HG03097 (cell line): ENCODE data around the gene RALGPS2.

Experiments
- ATAC-seq: cut with Tn5 transposase; IDR thresholded peaks from one replicate; pipeline ENCODE4 v1.9.1; 2021; ENCODE audit not compliant: unreplicated experiment, low FRiP score

Gene RALGPS2

DNA sequence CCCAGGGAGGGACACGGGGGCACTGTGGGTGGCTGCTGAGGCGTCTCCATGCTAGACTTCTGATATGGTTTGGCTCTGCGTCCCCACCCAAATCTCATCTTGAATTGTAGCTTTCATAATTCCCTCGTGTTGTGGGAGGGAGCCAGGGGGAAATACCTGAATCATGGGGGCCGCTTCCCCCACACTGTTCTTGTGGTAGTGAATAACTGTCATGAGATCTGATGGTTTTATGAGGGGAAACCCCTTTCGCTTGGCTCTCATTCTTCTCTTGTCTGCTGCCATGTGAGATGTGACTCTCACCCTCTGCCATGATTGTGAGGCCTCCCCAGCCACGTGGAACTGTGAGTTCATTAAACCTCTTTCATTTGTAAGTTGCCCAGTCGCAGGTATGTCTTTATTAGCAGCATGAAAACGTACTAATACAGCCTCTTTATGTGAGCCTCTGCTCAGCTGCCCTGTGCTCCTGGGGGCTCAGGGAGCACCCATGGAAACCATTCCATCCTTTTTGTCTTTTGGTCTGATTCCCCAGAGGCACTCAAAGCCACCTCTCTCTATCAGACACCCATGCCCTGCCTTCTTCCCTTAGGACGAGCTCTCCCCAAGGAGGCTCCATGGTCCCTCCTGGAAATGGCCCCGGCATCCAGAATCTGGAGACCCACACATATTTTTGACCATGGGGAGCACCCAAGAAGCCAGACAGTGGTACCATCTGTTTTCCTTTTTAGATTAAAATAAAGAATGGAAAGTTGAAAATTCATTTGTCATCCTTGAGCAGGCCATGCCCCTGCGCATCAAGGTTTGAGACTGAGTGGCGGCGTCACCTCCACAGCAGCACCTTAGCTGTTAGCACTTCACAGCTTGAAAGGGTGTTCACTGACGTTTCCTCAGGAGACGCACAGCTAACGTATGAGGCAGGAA lies 234.8 kb downstream of the RALGPS2 start:
- ATAC-seq, result no peak

DNA sequence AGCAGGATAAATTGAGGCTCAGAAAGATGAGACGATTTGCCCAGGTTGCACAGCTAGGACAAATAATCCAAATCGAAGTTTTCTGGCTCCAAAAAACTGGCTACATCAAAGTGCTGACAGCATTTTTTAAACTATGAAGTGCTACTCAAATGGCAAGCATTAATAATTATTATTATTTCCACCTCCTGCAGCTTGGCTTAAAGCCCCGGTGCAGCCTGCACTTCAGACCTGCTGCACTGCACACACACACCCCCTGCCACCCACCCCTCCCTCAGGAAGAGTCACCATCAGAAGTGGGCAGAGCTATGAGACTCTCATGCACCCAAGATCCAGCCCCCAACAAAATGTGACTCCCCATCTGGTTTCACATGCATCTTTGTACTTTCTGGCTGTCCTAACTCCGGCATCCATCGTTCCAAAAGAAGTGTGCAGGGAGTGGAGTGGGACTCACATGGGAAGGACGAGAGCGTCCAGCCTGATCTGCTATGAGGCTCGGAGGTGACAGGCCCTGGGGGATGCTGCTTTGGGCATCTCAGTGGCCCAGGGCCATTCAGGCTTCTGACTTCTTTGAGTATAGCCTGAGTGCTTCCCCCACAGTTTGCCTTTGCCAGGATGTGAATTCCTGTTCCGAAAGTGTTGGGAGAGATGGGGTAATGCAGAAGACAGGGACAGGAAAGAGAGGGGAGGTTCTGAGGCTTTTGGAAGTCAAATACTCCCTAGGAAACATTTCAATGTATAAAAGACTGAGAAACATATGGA lies 235.6 kb downstream of the RALGPS2 start:
- ATAC-seq, result no peak

DNA sequence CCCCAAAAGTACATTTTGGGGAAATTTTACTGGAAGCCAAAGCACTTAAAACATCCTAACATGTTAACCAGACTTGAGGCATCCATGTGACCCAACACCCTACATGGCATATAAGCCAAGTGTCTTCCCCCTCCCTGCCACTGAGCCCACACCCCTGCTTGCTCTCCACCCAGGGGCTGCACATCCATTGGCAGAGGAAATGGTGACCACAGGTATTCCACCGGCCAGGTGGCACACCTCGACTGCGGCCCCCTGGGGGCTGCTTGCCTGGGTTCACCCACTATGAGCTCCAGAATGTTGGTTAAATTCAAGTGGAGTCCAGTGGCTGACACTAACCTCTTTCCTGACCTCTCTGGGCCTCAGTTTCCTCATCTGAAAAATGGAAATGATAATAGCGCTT lies 236.3 kb downstream of the RALGPS2 start:
- ATAC-seq, result no peak

DNA sequence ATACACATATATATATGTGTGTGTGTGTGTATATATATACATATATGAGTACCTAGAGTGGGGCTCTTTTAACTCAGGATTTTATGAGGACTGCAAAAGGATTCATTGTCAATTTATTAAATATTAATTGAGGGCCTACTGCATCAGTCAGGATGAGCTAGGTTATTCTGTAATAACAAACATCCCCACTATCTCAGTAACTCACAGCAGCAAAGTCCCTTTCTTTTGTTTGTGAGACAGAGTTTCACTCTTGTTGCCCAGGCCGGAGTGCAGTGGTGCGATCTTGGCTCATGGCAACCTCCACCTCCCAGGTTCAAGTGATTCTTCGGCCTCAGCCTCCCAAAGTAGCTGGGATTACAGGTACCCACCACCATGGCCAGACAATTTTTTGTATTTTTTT lies 236.8 kb downstream of the RALGPS2 start:
- no peak for ATAC-seq

DNA sequence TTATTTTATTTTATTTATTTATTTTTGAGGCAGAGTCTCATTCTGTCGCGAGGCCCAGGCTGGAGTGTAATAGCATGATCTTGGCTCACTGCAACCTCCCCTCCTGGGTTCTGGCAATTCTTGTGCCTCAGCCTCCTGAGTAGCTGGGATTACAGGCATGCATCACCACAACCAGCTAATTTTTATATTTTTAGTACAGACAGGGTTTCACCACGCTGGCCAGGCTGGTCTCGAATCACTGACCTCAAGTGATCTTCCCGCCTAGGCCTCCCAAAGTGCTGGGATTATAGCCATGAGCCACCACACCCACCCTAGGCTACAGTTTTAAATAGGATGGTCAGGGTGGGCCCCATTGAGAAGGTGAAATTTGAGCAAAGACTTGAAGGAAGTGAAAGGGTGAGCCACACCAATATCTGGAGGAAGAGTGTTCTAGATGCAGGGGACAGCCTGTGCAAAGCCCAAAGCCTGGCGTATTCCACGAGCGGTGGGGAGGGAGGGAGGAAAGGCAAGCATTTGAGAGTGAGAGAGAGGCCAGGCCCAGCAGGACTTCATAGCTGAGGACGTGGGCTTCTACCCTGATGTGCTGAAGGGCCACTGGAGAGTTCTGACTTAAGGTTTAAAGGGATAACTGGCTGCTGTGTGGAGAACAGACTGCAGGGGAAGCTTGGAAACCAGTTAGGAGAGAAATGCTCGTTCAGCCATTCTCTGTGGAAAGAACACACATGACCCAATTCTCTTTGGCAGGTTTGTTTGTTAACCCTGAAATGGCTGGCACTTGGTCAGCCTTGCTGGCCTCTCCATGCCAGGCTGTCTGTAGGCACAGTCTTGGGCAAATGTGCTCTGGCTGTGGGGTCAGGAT lies 238.0 kb downstream of the RALGPS2 start:
- no peak for ATAC-seq

DNA sequence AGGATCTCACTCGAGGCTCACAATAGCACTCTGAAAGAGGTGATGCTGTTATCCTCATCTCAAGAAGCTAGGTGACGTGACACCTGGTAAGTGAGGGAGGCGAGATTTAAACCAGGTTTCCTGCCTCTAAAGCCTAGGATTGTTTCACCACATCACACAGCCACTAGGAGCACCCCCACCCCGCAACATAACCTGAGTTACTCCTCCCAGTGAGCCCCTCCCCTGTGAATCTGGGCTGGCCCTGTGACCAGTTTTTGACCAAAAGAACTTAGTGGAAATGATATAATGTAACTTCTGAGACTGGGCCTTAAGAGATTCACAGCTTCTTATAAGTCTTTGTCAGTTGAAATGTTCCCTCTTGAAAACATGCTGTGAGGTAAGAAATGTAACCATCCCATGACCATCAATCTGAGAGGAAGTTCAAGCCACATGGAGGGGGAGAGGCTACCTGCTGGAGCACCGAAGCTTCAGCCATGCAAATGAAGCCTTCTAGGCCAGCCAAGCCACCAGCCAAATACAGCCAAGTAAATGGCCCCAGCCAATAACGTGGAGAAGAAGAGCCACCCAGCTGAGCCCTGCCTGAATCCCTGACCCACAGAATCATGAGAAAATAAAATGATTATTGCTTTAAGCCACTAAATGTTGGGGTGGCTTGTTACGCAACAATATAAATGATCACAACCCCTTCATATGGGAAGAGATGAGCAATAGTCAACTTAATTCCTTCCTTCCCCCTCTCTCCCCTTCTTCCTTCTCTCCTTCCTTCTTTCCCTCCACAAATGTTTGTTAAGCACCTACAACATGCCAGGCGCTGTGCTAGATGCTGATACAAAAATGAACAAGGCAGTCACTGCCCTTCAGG lies 239.7 kb downstream of the RALGPS2 start:
- no peak for ATAC-seq

DNA sequence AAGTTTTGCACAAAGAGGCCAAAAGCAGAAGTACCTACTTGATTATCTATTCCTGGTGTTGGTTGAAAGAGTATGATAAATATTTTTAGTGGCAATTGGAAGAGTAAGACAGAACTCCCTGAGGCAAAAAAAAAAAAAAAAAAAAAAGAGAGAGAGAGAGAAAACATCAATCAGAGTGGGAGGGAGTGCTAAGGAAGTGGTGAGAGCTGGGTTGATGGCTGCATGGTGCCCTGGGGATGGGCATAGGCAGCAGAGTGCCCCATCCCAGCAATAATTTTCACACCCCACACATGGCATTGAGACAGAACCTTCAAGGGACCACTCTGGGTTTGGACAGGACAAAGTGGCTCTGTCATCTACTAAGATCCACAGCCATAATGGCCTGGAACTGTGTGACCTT lies 241.3 kb downstream of the RALGPS2 start:
- ATAC-seq, result no peak

DNA sequence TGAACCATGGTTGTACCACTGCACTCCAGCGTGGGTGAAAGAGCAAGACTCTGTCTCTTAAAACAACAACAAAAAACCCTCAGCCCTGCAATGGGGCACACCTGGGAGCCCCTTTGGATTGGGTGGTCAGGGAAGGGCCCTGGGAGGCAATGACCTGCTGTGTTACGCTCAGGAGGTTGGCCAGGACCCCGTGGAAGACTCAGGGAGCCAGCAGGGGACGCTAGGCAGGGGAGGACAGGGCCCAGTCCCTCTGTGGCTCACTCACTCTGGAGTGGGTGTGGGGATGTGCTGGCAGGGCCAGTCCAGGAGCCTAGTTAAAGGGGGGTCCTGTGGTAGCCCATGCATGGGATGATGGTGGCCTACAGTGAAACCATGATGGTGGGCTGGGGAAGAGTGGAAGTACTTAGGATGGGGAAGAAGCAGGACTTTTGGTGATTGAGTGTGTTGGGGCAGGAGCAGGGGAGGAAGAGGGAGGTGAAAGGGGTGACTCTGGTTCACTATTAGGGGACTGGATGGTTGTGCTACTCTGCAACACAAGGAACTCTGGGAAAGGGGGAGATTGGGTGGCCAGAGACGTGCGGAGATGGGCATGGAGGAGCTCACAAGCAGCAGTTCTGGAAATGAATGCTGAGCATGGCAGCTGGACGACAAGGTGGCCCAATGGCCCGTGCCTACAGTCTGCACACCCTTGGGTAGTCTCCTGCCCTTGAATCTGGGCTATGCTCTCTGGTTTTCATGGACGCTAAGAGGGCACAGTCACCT lies 244.4 kb downstream of the RALGPS2 start:
- no peak for ATAC-seq

DNA sequence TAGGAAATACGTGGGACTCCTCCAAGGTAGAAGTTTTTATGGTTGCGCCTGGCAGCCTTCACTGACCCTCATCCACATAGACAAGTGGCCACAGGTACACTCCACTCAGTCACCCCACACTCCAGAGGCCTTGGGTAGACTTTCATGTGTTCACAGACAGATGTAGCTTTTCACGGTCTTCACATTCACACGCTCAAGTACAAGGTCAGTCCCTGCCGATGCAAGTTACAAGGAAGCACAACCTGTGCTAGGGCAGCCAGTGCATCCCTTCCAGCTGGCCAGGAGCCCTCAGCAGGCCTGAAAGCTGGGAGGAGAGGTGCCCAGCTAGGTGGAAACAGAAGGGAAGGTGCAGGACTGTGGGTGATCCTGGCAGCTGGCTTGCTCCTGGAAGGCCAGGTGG lies 245.1 kb downstream of the RALGPS2 start:
- no peak for ATAC-seq
